Epithelial cell of esophagus (primary cell): ENCODE data around the gene C16orf89.

Experiments
- DNase-seq: peaks from one replicate; pipeline ENCODE4 v3.0.0; 2010; ENCODE audit warnings: low read depth
- H3K4me3 ChIP-seq: 2 replicates; pipeline ENCODE4 v1.5.1; 2011; ENCODE audit warnings: mild to moderate bottlenecking, low read length, control low read depth
- CTCF ChIP-seq: IDR thresholded peaks from 2 replicates; pipeline ENCODE4 v1.5.1; 2011; ENCODE audit warnings: low read depth, mild to moderate bottlenecking, low read length, control low read depth, inconsistent platforms; ENCODE audit not compliant: insufficient read depth; ENCODE audit errors: missing control alignments

The C16orf89 gene

GRCh38 chr16:5036228-5037156, 29.3 kb downstream of the C16orf89 start:
- no peak for DNase-seq
- H3K4me3 ChIP-seq = no peak overlapping the region
- no peak for TF ChIP-seq CTCF

GRCh38 chr16:5035909-5036227, 29.9 kb downstream of the C16orf89 start:
- DNase-seq = no peak
- no peak for TF ChIP-seq CTCF
- no peak overlapping the region for H3K4me3 ChIP-seq

GRCh38 chr16:5034167-5034523, 31.6 kb downstream of the C16orf89 start:
- TF ChIP-seq CTCF = no peak
- peak overlapping the region; percentile 65 for H3K4me3 ChIP-seq
- no peak for DNase-seq

GRCh38 chr16:5033256-5034166, 32.2 kb downstream of the C16orf89 start, which contains the start of gene NAGPA:
Gene NAGPA (minus strand): TSS chr16:5033935. CDS start chr16:5033914, 21 bp downstream.
- DNase-seq = peak; percentile 86
- peak within 1 kb of the TSS; percentile 65 for H3K4me3 ChIP-seq
- no peak for TF ChIP-seq CTCF

- peak overlapping the region; percentile 65 for H3K4me3 ChIP-seq
- DNase-seq = peak; percentile 18
- no peak for TF ChIP-seq CTCF
These were observed 33.0 kb downstream of the C16orf89 start for GRCh38 chr16:5032748-5033167.

- DNase-seq = no peak
- no peak for TF ChIP-seq CTCF
These were observed 34.2 kb downstream of the C16orf89 start for GRCh38 chr16:5031601-5032000.

More at GRCh38 chr16:5031601-5032000, 34.2 kb downstream of the C16orf89 start:
- no peak overlapping the region for H3K4me3 ChIP-seq
